ENCODE data around the gene RBM33.

- no peak for TF ChIP-seq ZNF274 (IDR thresholded peaks at IDR 0.05; ENCODE audit: borderline replicate concordance, extremely low read depth, low read length)
- no peak for TF ChIP-seq CTCF (IDR thresholded peaks at IDR 0.05; ENCODE audit: control extremely low read depth in 1 of 3, insufficient read depth in 1 of 3, low read depth in 1 of 3, low read length in 3 of 3)
- no peak for TF ChIP-seq JUND (IDR thresholded peaks at IDR 0.05; ENCODE audit: low read length)
- TF ChIP-seq POLR2A (IDR thresholded peaks at IDR 0.05; ENCODE audit: control extremely low read depth in 1 of 2, low read depth in 2 of 2, low read length in 2 of 2) = no peak
- TF ChIP-seq FOSL1 (IDR thresholded peaks at IDR 0.05; ENCODE audit: insufficient read depth, low read depth, low read length) = no peak
- no peak for TF ChIP-seq GABPA (IDR thresholded peaks at IDR 0.05; ENCODE audit: borderline replicate concordance, insufficient read depth, low read length)
- TF ChIP-seq POLR2AphosphoS5 (IDR thresholded peaks at IDR 0.05; ENCODE audit: low read depth, low read length) = no peak
- no peak for TF ChIP-seq TAF1 (IDR thresholded peaks at IDR 0.05; ENCODE audit: low read depth, low read length)
Measured at GRCh38 chr7:155745737-155746136, 101.3 kb downstream of the RBM33 start.
